Body of pancreas (tissue), 4 donors: ENCODE results near the gene BAIAP2L1.

Experiments
- POLR2A ChIP-seq, 3 donors: fragments of 450-650 bp; IDR thresholded peaks; one replicate each; pipeline ENCODE4 v1.6.1; 2016; ENCODE audit warnings: antibody characterized with exemption in 3 of 3, mild to moderate bottlenecking in 2 of 3
- TF ChIP-seq, protein P1 (sequence below), 7 experiments: fragments of 450-650 bp in 4 of 7; fragments of 200-600 bp in 3 of 7; sonication (generic) in 3 of 7; IDR thresholded peaks; one replicate each; pipeline ENCODE4 v1.5.1; 2016 to 2019; ENCODE audit warnings: antibody characterized with exemption in 7 of 7

GRCh38 chr7:98291717-98292116 is 109.2 kb downstream of the BAIAP2L1 start:
- TF ChIP-seq, protein P1, sequence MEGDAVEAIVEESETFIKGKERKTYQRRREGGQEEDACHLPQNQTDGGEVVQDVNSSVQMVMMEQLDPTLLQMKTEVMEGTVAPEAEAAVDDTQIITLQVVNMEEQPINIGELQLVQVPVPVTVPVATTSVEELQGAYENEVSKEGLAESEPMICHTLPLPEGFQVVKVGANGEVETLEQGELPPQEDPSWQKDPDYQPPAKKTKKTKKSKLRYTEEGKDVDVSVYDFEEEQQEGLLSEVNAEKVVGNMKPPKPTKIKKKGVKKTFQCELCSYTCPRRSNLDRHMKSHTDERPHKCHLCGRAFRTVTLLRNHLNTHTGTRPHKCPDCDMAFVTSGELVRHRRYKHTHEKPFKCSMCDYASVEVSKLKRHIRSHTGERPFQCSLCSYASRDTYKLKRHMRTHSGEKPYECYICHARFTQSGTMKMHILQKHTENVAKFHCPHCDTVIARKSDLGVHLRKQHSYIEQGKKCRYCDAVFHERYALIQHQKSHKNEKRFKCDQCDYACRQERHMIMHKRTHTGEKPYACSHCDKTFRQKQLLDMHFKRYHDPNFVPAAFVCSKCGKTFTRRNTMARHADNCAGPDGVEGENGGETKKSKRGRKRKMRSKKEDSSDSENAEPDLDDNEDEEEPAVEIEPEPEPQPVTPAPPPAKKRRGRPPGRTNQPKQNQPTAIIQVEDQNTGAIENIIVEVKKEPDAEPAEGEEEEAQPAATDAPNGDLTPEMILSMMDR (IDR thresholded peaks at IDR 0.05), result peak in 3 of 7 experiments; percentile 5 to 17 (median 12)
- no peak for TF ChIP-seq POLR2A (IDR thresholded peaks at IDR 0.05)
